ENCODE results near the gene UBXN1. TPM values are rescaled to one million over a fixed set of nuclear protein-coding genes. Genes with fewer than 3 reads are reported as not detected.

Gene UBXN1
- total RNA-seq, 3 donors from 2014 or later: 79.2 to 138 (median 87.3) TPM

- no peaks in the 10 kb centered on the region for H3K9me3 ChIP-seq
- TF ChIP-seq CTCF (IDR thresholded peaks at IDR 0.05): no peak
- H3K4me1 ChIP-seq (ENCODE audit: low read depth): peaks cover 22% of the 10 kb centered on the region
- peaks cover 19% of the 10 kb centered on the region for H3K36me3 ChIP-seq (ENCODE audit: low read depth)
- no peak overlapping the region for H3K4me3 ChIP-seq
- intact Hi-C loops (cut with DNase I, micrococcal nuclease): no loop called here
- no peak for ATAC-seq
- DNase-seq: no peak
Measured at GRCh38 chr11:62712861-62713260, 34.0 kb upstream of the UBXN1 start.

- ATAC-seq: no peak
Measured at GRCh38 chr11:62712276-62712812, 33.5 kb upstream of the UBXN1 start.

GRCh38 chr11:62710001-62710345, 31.1 kb upstream of the UBXN1 start:
- intact Hi-C loops (cut with DNase I, micrococcal nuclease): no loop called here
- Histone ChIP-seq H3K36me3 (ENCODE audit: low read depth) (no peaks in the 10 kb centered on the region), H3K9me3 (no peaks in the 10 kb centered on the region), H3K4me1 (ENCODE audit: low read depth) (peaks cover 32% of the 10 kb centered on the region), H3K4me3 (no peak overlapping the region)
- DNase-seq: peak in 1 of 3 donors; percentile 47
- ATAC-seq: peak; percentile 3
- no peak for TF ChIP-seq CTCF (IDR thresholded peaks at IDR 0.05)

More at GRCh38 chr11:62712276-62712812, 33.5 kb upstream of the UBXN1 start:
- intact Hi-C loops (cut with DNase I, micrococcal nuclease): no loop called here
- DNase-seq: peak in 1 of 3 donors; percentile 7
- Histone ChIP-seq H3K4me3 (no peak overlapping the region), H3K9me3 (no peaks in the 10 kb centered on the region), H3K36me3 (ENCODE audit: low read depth) (peaks cover 14% of the 10 kb centered on the region), H3K4me1 (ENCODE audit: low read depth) (peaks cover 22% of the 10 kb centered on the region)
- TF ChIP-seq CTCF (IDR thresholded peaks at IDR 0.05): no peak

GRCh38 chr11:62709247-62710000, 30.6 kb upstream of the UBXN1 start:
- Histone ChIP-seq H3K36me3 (ENCODE audit: low read depth) (no peaks in the 10 kb centered on the region), H3K4me1 (ENCODE audit: low read depth) (peaks cover 34% of the 10 kb centered on the region), H3K4me3 (peak overlapping the region; percentile 9), H3K9me3 (no peaks in the 10 kb centered on the region)
- intact Hi-C loops (cut with DNase I, micrococcal nuclease): no loop called here
- TF ChIP-seq CTCF (IDR thresholded peaks at IDR 0.05): no peak
- DNase-seq (peak; percentile 95 to 99 (median 98)), ATAC-seq (peak; percentile 82)

- Histone ChIP-seq H3K4me1 (ENCODE audit: low read depth) (peaks cover 34% of the 10 kb centered on the region), H3K4me3 (peak overlapping the region; percentile 9), H3K9me3 (no peaks in the 10 kb centered on the region), H3K36me3 (ENCODE audit: low read depth) (no peaks in the 10 kb centered on the region)
- intact Hi-C loops (cut with DNase I, micrococcal nuclease): no loop called here
- TF ChIP-seq CTCF (IDR thresholded peaks at IDR 0.05): no peak
- DNase-seq (peak; percentile 57 to 77 (median 73)), ATAC-seq (peak; percentile 22)
Measured at GRCh38 chr11:62708793-62709192, 29.9 kb upstream of the UBXN1 start.
